NCI-H1436 (cell line): ENCODE data around the gene ZNF45.
"Not testable (repeated sequence)": the region's sequence is repeated elsewhere in the genome, so short reads cannot be mapped to it uniquely, and the experiment has no call there.

Source experiments
- DNase-seq: peaks from one replicate; lab custom pipeline; 2025; lab: John Stamatoyannopoulos, UW

Gene ZNF45

GRCh38 chr19:43934985-43935708, at the start of gene ZNF45:
Gene ZNF45, minus strand, starts transcription at chr19:43935282. Its CDS starts 13,097 bp downstream, at chr19:43922185.
- peak; percentile 91 for DNase-seq

GRCh38 chr19:43984687-43985000, 49.6 kb upstream of the ZNF45 start:
- no peak for DNase-seq

DNA sequence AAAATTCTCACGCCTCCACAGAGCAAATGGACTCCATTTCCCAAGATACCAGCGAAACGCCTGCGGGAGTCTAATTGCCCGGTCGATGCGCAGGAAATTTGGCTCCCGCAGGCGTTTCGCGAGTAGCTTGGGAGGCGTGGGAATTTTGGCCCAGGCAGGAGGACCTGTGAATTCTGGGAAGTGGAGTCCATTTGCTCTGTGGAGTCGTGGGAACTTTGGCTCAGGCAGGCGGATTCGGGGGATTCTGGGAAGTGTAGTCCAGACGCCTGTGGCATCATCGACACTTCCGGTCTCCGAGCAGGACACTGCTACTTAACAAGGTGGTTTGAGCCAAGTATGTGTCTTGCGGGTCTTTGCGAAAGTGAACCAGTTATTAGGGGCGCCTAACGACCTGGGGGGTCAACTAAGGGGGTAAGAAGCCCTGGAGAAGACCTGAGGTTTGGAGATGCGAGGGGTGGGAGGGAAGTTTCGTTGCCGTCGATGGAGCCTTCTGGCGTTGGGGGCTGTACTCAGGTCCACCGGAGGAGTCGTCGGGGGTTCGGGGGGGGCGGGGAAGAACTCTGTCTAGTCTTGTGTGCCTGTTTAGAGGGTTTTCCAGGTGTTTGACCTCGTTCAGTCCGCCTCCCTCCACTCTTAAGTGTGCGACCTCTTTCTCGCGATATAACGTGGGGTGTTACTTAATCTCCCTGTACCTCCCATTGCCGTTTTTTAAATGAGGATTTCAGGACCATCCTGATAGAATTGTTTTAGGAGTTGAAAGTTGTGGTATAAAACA, 49.0 kb upstream of the ZNF45 start, which contains the start of gene ZNF155:
Gene ZNF155, plus strand, starts transcription at position 277 of the 775 bp plus-strand sequence. CDS start 4,356 bp downstream, outside the sequence.
- peak; percentile 86 for DNase-seq

DNA sequence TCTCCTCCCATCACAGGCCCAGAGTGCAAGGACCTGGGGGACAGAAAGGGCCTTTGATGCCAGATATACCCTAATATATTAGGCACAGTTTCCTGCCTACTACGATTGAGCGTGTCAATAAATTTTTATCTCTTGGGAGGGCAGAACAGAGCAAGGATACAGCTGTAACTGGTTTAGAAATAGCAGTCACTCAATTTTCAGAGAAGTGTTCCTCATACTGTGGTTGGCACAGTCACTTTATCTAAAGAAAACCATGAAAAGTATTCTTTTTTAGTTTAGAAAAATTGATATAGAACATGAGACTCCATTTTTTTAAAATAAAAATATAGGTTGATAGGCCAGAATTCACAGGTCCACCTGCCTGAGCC, 48.4 kb upstream of the ZNF45 start:
- DNase-seq: no peak

- no peak for DNase-seq
Observed at GRCh38 chr19:43976732-43977131, 41.6 kb upstream of the ZNF45 start.

- DNase-seq: no peak
Observed at GRCh38 chr19:43966079-43966694, 31.1 kb upstream of the ZNF45 start.

GRCh38 chr19:43960411-43960810, 25.3 kb upstream of the ZNF45 start:
- DNase-seq: no peak

- no peak for DNase-seq
Observed at GRCh38 chr19:43957891-43958290, 22.8 kb upstream of the ZNF45 start.

DNA sequence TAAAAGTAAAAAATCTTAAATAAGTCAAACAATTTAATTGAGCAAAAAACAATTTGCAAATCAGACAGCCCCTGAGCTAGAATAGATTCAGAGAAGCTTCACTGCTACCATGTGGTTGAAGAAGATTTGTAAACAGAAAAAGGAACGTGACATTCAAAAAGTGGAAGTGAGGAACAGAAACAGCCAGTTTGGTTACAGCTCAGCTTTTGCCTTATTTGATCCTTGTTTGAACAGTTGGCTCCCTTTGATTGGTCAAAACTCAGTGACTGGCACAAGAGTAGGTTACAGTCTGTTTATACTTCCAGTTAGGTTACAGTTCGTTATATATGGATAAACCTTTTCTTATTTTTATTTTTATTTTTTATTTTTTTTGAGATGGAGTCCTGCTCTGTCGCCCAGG, 21.7 kb upstream of the ZNF45 start:
- no peak for DNase-seq

DNA sequence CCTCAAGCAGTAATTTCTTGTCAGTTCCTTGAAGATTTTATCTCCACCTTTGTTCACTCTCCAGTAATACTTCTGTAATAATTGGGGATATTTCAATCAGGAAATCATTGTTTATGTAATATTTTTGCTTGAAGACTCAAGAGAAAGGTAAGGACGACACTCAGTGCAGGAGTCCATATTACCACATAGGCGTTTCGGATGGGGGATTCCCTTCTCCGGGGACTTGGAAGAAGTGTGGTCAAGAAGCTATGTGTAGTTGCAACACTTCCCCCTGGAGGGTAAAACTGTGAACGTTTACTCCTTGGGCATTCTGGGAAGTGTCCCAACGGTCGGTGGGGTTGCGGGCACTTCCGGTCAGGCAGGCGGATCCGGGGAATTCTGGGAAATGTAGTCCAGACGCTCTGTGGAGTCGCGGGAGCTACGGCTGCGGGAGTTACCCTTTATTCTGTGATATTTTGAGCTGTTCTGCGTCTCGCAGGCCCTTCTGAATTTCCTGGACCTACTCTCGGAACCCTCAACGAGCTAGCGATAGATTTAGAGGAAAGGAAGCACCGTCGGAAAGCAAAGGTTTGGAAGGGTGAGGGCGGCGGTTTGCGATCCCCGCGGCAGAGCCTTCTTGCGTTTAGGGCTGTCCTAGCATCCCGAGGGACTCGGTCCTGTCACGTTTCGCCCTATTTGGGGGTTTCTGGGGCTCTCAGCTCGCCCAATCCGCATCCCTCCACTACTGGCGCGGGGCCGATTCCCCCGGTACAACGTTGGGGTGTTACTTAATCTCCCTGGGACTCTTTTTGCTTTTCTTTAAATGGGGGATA, 16.0 kb upstream of the ZNF45 start, which contains the start of gene ZNF221:
Gene ZNF221, plus strand, starts transcription at position 395 of the 812 bp plus-strand sequence. CDS start 11,499 bp downstream, outside the sequence.
- peak; percentile 84 for DNase-seq

DNA sequence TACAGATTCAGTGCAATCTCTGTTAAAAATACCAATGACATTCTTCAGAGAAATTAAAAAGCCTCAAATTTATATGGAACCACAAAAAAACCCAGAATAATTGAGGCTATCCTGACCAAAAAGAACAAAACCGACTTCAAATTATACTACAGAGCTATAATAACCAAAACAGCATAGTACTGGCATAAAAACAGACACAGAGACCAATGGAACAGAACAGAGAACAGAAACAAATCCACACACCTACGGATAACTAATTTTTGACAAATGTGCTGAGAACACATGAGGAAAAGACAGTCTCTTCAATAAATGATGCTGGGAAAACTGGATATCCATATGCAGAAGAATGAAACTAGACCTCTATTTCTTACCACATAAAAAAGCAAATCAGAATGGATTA, 14.7 kb upstream of the ZNF45 start:
- not testable (repeated sequence) for DNase-seq

DNA sequence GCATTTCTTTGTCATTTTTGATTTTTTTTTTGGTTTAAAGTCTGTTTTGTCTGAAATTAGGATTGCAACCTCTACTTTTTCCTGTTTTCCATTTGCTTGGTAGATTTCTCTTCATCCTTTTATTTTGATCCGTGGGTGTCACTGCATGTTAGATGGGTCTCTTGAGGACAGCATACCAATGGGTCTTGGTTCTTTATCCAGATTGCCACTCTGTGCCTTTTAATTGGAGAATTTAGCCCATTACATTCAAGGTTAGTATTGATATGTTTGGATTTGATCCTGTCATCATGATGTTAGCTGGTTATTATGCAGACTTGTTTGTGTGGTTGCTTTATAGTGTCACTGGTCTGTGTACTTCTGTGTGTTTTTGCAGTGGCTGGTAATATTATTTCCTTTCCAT, 12.3 kb upstream of the ZNF45 start:
- DNase-seq: not testable (repeated sequence)

GRCh38 chr19:43941209-43941608, 6.1 kb upstream of the ZNF45 start:
- DNase-seq: no peak

DNA sequence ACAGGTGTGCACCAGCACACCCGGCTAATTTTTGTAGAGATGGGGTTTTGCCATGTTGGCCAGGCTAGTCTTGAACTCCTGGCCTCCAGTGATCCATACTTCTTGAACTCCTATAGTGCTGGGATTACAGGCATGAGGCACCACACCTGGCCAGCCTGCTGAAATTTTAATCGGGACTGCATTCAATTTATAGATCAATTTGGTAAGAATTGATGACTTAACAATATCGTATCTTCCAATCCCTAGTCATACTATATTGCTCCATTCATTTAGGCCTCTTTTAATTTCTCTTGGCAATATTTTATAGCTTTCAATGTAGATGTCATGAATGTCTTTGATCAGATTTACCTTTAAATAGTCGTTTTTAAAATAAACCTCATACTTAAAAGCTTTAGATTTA, 5.6 kb upstream of the ZNF45 start:
- DNase-seq: no peak

- DNase-seq: no peak
Observed at GRCh38 chr19:43939557-43940260, 4.6 kb upstream of the ZNF45 start.

GRCh38 chr19:43936188-43936587, 1.1 kb upstream of the ZNF45 start:
- DNase-seq: no peak

DNA sequence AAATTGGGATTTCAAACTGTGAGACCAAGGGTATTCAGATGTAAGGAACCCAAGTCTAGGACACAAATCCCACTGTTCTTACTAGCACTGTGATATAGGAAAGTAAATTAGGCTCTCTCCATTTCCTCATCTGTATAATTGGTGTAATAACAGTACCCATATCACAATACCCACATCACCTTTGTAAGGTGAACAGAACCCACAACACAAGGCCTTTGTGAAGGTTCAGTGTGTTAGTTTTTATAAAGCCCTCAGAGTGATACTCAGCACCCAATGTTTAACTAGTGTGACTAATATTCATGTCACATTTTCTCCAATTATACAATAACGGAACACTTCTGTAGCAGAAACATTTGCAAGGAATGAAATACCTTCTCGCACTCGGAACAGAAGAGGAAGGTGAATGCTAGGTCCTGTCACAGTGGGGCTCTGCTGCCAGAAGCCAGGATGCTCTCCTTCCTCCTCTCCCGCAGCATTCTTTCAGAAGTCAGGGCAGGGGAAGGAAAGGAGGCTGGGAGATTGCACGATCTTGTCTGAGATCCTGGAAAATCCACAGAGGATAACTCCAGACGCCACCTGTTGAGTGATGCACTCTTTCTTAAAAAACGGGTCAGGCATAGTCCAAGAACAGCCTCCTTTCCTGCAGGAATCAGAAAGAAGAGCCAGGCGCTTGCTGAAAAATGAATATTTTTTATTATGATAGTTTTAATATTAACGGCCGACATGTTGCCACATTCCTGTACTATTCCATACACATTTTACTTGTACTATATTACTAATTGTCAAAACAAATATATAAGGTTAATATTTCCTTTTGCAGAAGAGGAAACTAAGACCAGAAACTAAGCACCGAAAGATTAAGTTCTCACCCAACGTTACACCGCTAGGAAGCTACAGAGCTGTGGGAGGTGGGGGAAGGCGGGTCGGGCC, 762 bp downstream of the ZNF45 start:
- DNase-seq: no peak

DNA sequence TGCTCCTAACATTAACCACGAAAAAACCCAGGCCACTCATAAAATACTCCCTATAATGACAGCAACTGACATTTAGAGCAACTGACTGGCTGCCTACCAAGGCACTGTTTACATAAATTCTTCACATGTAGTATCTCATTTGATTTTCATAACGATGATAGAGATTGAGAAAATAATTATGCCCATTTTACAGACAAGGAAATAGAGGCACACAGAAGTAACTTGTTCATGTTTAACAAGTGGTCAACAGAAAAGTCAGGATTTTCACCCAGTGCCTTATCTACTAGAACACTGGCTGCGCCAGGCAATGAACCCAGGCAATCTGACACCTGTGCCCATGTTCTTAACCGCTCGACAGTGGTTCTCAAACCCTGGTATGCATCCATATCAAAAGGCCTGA, 6.3 kb downstream of the ZNF45 start:
- no peak for DNase-seq

- no peak for DNase-seq
Observed at GRCh38 chr19:43923875-43924274, 11.2 kb downstream of the ZNF45 start.

DNA sequence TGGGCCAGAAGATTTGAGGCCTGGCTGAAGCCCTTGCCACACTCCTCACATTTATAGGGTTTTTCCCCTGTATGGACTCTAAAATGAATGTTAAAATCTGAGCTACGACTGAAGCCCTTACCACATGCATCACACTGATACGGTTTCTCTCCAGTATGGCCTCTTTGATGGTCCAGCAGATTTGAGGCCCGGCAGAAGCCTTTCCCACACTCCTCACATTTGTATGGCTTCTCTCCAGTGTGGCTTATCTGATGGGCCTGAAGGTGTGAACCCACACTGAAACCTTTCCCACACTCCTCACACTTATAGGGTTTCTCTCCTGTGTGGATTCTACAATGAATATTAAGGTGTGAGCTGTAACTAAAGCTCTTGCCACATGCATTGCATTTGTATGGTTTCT, 21.0 kb downstream of the ZNF45 start:
- no peak for DNase-seq
